Measurements from ENCODE around the gene RNU1-3.
"Not testable (repeated sequence)": the region's sequence is repeated elsewhere in the genome, so short reads cannot be mapped to it uniquely, and the experiment has no call there.

GRCh38 chr1:16702280-16702679 lies 35.5 kb upstream of the RNU1-3 start:
- not testable (repeated sequence) for TF ChIP-seq EZH2phosphoT487 (IDR thresholded peaks at IDR 0.05; ENCODE audit: insufficient read depth, low read depth); EZH2 (IDR thresholded peaks at IDR 0.05; ENCODE audit: insufficient read depth, poor library complexity, severe bottlenecking)
